Nephron (organoid): Measurements from ENCODE around the gene NCR1.
"Not testable (repeated sequence)": the region's sequence is repeated elsewhere in the genome, so short reads cannot be mapped to it uniquely, and the experiment has no call there.

ENCODE experiments used
- H3K27ac Mint-ChIP-seq, 3 experiments: 2 replicates each; pipeline ENCODE4 v1.8.0; 2020; ENCODE audit warnings: mixed read lengths in 3 of 3, mild to moderate bottlenecking in 2 of 3, moderate library complexity in 1 of 3
- H3K27me3 Mint-ChIP-seq: 2 replicates; pipeline ENCODE4 v1.8.0; 2021; ENCODE audit warnings: low read depth, mild to moderate bottlenecking, moderate library complexity, mixed read lengths
- H3K36me3 Mint-ChIP-seq: 2 replicates; pipeline ENCODE4 v1.8.0; 2020; ENCODE audit warnings: low read depth, mixed read lengths
- H3K4me1 Mint-ChIP-seq: 2 replicates; pipeline ENCODE4 v1.8.0; 2020; ENCODE audit warnings: mixed read lengths
- H3K4me3 Mint-ChIP-seq, 3 experiments: 2 replicates each; pipeline ENCODE4 v1.8.0; 2020; ENCODE audit warnings: mild to moderate bottlenecking in 3 of 3, mixed read lengths in 3 of 3, moderate library complexity in 2 of 3
- H3K9me3 Mint-ChIP-seq: 2 replicates; pipeline ENCODE4 v1.8.0; 2020; ENCODE audit warnings: mixed read lengths
- CTCF ChIP-seq, 3 experiments: fragments of 200-600 bp; sonication (generic); IDR thresholded peaks; one replicate each; pipeline ENCODE4 v1.5.0; 2021; ENCODE audit warnings: antibody characterized with exemption in 3 of 3; ENCODE audit not compliant: unreplicated experiment in 3 of 3

Gene NCR1

DNA sequence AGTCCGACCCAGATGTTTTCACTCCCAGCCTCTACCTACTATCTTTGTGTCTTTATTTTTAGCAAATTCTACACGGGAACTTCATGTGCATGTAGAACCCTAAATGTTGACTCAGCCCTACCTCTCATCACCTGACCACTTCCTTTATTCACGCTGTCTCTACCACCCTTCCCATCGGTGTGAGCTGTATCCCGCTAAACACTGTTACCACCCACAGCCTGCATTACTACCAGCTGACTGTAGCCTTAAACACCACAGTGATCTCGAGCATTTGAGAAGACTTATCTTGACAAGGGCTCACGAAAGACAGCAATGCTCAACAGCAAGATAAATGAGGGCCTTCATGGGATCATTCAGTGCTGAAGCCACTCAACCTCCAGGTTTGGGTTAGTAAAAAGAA is 15.1 kb downstream of the NCR1 start:
- no peaks in the 10 kb centered on the region for H3K4me1 Mint-ChIP-seq

DNA sequence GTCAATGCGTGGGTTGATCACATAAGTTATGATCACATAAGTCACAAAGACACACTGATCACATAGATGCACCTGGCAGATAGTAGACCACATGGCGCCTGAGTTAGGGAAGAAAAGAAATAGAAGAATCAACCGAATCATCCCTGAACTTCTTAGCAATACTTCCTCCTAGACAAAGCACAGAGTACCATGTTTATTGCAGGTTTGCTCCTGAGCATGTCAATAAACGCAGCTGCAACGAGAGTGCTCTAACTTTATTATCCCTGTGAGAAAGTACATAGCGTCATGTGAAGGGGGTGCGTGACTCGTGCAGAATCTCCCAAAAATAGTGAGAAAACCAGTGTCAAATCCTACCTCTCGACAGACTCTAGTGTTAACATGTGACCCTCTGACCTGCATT is 17.3 kb downstream of the NCR1 start:
- no peak overlapping the region for H3K4me3 Mint-ChIP-seq
- no peak for TF ChIP-seq CTCF (IDR thresholded peaks at IDR 0.05; ENCODE audit: unreplicated experiment in 3 of 3)
- H3K9me3 Mint-ChIP-seq, result peaks cover 45% of the 10 kb centered on the region
- no peak overlapping the region for H3K27ac Mint-ChIP-seq
- H3K4me1 Mint-ChIP-seq, result no peaks in the 10 kb centered on the region
- peaks cover 6% of the 10 kb centered on the region for H3K36me3 Mint-ChIP-seq
- no peaks in the 10 kb centered on the region for H3K27me3 Mint-ChIP-seq

More for the DNA sequence above, 15.1 kb downstream of the NCR1 start:
- H3K27ac Mint-ChIP-seq, result no peak overlapping the region
- peaks cover 4% of the 10 kb centered on the region for H3K36me3 Mint-ChIP-seq
- TF ChIP-seq CTCF (IDR thresholded peaks at IDR 0.05; ENCODE audit: unreplicated experiment in 3 of 3), result no peak
- H3K27me3 Mint-ChIP-seq, result no peaks in the 10 kb centered on the region
- peaks cover 38% of the 10 kb centered on the region for H3K9me3 Mint-ChIP-seq
- no peak overlapping the region for H3K4me3 Mint-ChIP-seq

DNA sequence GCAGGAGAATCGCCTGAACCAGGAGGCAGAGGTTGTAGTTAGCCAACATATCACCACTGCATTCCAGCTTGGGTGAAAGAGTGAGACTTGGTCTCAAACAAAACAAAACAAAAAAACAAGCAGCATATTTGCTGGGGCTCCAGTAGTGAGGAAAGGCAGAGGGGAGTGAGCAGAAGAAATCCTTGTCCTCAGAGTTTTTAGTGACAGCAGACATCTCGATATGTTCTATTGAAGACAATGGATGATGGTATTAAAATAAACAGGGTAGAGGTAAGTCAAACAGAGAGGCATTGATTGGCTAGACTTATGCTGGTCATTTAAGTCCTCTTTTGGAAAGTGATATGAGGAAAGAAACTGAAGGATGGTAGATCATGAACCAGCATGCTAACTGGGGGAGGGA is 22.4 kb downstream of the NCR1 start:
- Mint-ChIP-seq H3K4me3 (no peak overlapping the region), H3K9me3 (peaks cover 50% of the 10 kb centered on the region), H3K27me3 (no peaks in the 10 kb centered on the region), H3K36me3 (peaks cover 5% of the 10 kb centered on the region), H3K27ac (no peak overlapping the region), H3K4me1 (no peaks in the 10 kb centered on the region)
- no peak for TF ChIP-seq CTCF (IDR thresholded peaks at IDR 0.05; ENCODE audit: unreplicated experiment in 3 of 3)

- no peak for TF ChIP-seq CTCF (IDR thresholded peaks at IDR 0.05; ENCODE audit: unreplicated experiment in 3 of 3)
- Mint-ChIP-seq H3K27ac (no peak overlapping the region), H3K36me3 (peaks cover 3% of the 10 kb centered on the region), H3K9me3 (peaks cover 21% of the 10 kb centered on the region), H3K4me1 (no peaks in the 10 kb centered on the region), H3K27me3 (peaks cover 6% of the 10 kb centered on the region), H3K4me3 (no peak overlapping the region)
These were observed 32.0 kb downstream of the NCR1 start for GRCh38 chr19:54937926-54938325.

DNA sequence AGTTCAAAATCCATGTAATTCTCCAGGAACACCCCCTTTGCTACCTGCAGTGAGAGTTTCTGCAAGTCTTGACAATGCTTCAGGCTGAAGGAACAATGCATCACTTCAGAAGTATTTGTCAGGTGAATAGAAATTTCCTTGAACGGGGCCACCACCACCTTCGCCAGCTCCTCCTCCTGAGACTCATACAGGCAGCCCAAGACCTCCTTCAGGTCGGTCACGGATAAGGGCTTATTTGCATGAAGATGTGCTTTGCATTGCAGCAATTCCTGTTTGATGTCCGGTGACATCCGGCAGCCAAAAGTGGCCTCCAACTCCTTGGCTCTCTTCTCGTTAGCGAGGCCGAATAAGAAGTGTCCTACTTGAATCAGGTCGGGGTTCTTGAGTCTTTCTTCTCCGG is 33.0 kb downstream of the NCR1 start:
- H3K36me3 Mint-ChIP-seq, result peaks cover 3% of the 10 kb centered on the region
- peaks cover 19% of the 10 kb centered on the region for H3K9me3 Mint-ChIP-seq
- peaks cover 6% of the 10 kb centered on the region for H3K27me3 Mint-ChIP-seq
- no peak for TF ChIP-seq CTCF (IDR thresholded peaks at IDR 0.05; ENCODE audit: unreplicated experiment in 3 of 3)
- H3K27ac Mint-ChIP-seq, result no peak overlapping the region
- H3K4me3 Mint-ChIP-seq, result no peak overlapping the region
- no peaks in the 10 kb centered on the region for H3K4me1 Mint-ChIP-seq

DNA sequence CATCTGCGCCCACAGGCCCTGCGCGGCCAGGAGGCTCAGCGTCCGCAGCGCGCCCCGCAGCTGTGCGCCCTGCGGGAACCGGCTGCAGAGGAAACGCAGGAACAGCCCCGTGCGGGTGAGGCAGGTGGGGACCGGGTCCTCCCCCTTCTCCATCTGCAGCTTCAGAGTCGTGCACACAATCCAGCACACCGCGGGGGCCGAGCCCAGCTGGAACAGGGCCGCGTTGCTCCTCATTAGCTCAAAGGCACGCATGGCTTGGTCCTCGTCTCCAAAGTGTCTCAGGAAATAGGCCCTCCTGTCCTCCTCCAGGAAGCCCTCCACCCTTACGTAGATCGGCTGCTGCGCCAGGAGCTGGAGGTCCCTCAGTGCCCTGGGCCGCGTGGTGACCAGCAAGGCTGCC is 33.6 kb downstream of the NCR1 start:
- not testable (repeated sequence) for H3K4me1 Mint-ChIP-seq, H3K27ac Mint-ChIP-seq, H3K36me3 Mint-ChIP-seq, H3K4me3 Mint-ChIP-seq, H3K27me3 Mint-ChIP-seq
- peaks cover 24% of the 10 kb centered on the region for H3K9me3 Mint-ChIP-seq

GRCh38 chr19:54943772-54944361 is 37.9 kb downstream of the NCR1 start:
- not testable (repeated sequence) for H3K27me3 Mint-ChIP-seq, H3K36me3 Mint-ChIP-seq, H3K27ac Mint-ChIP-seq, H3K4me1 Mint-ChIP-seq, H3K4me3 Mint-ChIP-seq
- peaks cover 19% of the 10 kb centered on the region for H3K9me3 Mint-ChIP-seq
